GM18505 (cell line): ENCODE results near the gene ERC2.

Experiments used
- ATAC-seq: cut with Tn5 transposase; IDR thresholded peaks from one replicate; pipeline ENCODE4 v1.9.1; 2021; ENCODE audit not compliant: unreplicated experiment
- POLR2A ChIP-seq: IDR thresholded peaks from 4 replicates; pipeline ENCODE4 v1.6.1; 2011; ENCODE audit warnings: borderline replicate concordance; ENCODE audit not compliant: insufficient read depth, insufficient read length; ENCODE audit errors: extremely low read depth

The ERC2 gene

GRCh38 chr3:56205406-56205805, 262.9 kb downstream of the ERC2 start:
- no peak for ATAC-seq
- no peak for TF ChIP-seq POLR2A

GRCh38 chr3:56202997-56203396, 265.3 kb downstream of the ERC2 start:
- ATAC-seq = no peak
- TF ChIP-seq POLR2A = no peak

GRCh38 chr3:56201407-56201806, 266.9 kb downstream of the ERC2 start:
- TF ChIP-seq POLR2A = no peak
- ATAC-seq = no peak

- no peak for ATAC-seq
- TF ChIP-seq POLR2A = no peak
Measured at GRCh38 chr3:56200251-56200650, 268.0 kb downstream of the ERC2 start.

- no peak for ATAC-seq
- no peak for TF ChIP-seq POLR2A
Measured at GRCh38 chr3:56197991-56198390, 270.3 kb downstream of the ERC2 start.

GRCh38 chr3:56197259-56197965, 270.9 kb downstream of the ERC2 start:
- TF ChIP-seq POLR2A = no peak
- no peak for ATAC-seq

GRCh38 chr3:56196700-56197099, 271.6 kb downstream of the ERC2 start:
- no peak for TF ChIP-seq POLR2A
- ATAC-seq = no peak

- no peak for ATAC-seq
- TF ChIP-seq POLR2A = no peak
Measured at GRCh38 chr3:56193519-56193918, 274.7 kb downstream of the ERC2 start.

- no peak for TF ChIP-seq POLR2A
- no peak for ATAC-seq
Measured at GRCh38 chr3:56192001-56192400, 276.3 kb downstream of the ERC2 start.

GRCh38 chr3:56190771-56191305, 277.4 kb downstream of the ERC2 start:
- no peak for ATAC-seq
- no peak for TF ChIP-seq POLR2A

GRCh38 chr3:56190130-56190529, 278.1 kb downstream of the ERC2 start:
- no peak for ATAC-seq
- no peak for TF ChIP-seq POLR2A

- no peak for ATAC-seq
- no peak for TF ChIP-seq POLR2A
Measured at GRCh38 chr3:56189536-56189935, 278.7 kb downstream of the ERC2 start.

GRCh38 chr3:56188201-56188600, 280.1 kb downstream of the ERC2 start:
- TF ChIP-seq POLR2A = no peak
- ATAC-seq = no peak

GRCh38 chr3:56187051-56187450, 281.2 kb downstream of the ERC2 start:
- TF ChIP-seq POLR2A = no peak
- ATAC-seq = no peak
